Measurements from ENCODE around the gene MAP1LC3B2.
A peak's percentile ranks its signal among the peaks of the same experiment; 100 is the strongest.
"Not testable (repeated sequence)": the region's sequence is repeated elsewhere in the genome, so short reads cannot be mapped to it uniquely, and the experiment has no call there.

Gene MAP1LC3B2

DNA sequence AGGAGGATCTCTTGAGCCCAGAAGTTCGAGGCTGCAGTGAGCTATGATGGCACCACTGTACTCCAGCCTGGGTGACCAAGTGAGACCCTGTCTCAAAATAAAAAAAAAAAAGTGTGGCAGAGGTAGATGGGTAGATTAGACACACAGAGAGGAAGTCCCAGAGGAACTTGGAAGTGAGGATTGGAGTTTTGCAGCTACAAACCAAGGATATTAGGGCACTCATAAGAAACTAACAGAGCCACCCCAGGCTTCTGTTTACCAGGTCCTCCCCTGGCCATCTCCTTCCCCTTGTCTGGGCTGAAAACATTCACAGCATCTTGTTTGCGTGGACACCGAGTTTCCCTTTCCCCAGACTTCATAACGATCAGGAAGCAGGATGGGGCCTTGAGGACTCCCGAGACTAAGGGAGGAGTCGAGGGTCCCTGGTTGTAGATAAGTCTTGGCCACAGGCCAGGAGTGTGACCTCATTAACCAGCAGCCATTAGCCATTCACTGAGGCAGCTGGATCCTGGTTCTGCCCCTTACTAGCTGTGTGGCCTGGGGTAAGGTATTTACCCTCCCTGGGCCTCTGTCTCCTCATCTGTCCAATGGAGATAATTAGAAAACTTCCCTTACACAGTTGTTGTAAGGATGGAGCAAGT lies 2.1 kb downstream of the MAP1LC3B2 start:
- no peak for DNase-seq

DNA sequence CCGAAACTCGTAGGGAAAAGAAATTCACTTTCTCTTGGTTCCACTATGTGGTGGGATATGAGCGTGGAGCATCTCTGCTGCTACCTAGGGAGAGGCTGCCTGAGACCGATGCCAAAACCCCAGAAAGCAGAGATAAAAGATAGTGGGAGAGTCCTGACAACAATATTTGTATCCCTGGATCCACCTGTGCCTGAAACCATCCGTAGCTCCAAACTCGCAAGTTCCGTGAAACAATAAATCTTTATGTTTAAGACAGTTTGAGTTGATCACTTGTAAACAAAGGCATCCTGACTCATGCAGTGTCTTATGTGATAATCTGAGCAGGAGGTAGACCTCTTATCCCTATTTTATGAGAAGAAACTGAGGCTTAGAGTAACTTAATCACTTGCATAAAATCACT lies 2.9 kb downstream of the MAP1LC3B2 start:
- no peak for DNase-seq

DNA sequence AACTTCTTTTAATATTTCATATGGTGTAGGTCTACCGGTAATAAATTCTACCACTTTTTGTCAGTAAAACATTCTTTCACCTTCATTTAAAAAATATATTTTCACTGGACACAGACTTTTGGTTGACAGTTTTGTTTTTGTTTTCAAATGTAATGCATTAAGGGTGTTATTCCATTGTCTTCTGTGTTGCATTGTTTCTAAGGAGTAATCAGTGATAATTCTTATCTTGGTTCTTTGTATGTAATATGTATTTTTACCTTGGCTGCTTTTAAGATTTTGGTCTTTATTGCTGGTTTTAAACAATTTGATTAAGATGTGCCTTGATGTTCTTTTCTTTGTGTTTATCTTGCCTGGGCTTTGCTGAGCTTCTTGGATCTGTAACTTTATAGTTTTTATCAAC lies 4.1 kb downstream of the MAP1LC3B2 start:
- no peak for DNase-seq

DNA sequence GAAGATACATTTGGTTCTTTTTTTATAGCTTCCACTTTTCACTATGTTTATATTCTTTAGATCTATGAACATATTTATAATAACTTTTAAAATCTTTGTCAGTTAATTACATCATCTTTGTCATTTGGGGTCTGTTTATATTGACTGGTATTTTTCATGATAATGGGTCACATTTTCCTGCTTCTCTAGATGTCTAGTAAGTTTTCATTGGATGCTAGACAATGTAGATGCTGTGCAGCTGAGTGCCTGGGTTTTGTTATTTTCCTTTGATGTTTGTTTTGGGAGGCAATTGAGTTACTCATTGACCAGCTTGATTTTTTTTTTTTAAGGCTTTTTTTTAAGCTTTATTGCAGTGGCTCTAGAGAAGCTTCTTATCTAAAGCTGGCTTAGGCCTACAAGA lies 4.9 kb downstream of the MAP1LC3B2 start:
- no peak for DNase-seq

DNA sequence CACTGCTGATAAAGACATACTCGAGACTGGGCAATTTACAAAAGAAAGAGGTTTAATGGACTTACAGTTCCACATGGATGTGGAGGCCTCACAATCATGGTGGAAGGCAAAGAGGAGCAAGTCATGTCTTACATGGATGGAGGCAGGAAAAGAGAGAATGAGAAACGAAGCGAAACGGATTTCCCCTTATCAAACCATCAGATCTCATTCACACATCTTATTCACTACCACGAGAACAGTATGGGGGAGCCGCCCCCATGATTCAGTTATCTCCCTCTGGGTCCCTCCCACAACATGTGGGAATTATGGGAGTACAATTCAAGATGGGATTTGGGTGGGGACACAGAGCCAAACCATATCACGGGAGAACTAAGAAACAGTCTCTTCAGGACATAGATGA lies 6.0 kb downstream of the MAP1LC3B2 start:
- not testable (repeated sequence) for DNase-seq

DNA sequence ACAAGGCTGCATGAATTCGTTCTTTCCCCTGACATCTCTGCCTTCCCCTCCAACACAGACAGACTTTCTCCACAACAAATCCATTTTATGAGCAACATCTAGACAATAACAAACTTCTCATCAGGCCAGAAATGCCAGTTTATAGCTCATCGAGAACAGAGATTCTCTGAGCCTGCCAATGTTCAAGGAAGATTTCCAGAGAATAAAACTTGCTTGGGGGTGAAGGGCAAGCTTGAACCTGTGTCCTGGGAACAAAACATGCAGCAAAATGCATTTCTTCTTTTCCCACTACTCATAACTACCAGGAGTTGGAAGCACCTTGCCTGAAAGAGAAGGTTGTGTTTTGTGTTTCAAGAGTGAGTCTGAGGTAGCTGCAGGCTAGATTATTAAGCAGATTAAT lies 6.8 kb downstream of the MAP1LC3B2 start:
- DNase-seq, result no peak

DNA sequence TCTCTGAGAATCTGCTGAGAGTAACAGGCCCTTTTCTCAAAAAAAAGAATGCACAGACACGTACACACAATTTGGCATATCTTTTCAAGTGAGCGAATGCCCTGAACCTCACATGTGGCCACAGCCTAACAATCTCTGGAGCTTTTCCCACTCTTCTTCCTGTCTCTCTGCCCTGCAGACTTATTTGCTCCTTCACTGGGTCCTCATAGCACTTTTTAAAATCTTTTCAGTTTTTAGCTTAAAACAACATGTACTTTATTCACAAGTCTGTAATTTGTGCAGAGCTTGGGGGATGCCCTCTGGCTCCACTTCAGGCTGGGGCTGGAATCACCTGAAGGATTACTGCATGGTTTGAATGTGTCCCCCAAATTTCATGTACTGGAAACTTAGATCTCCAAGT lies 9.0 kb downstream of the MAP1LC3B2 start:
- DNase-seq, result no peak

DNA sequence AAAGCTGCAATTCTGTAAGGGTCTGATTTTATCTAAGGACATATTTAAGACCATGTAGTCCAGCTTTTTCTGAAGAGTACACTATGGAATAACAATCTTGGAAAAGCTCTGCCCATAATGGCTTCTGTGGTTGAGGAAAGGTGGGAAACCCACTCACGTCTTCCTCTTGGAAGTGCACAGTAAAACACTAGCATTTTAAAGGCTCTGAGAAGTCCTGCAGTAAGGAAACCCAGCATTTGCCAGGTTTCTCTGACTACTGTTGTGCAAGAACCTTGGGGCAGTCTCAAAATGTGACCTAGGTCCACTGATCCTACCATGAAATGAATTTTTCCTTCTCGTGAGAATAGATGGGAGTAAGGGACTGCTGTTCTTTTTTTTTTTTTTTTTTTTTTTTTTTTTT lies 11.9 kb downstream of the MAP1LC3B2 start:
- DNase-seq, result no peak

DNA sequence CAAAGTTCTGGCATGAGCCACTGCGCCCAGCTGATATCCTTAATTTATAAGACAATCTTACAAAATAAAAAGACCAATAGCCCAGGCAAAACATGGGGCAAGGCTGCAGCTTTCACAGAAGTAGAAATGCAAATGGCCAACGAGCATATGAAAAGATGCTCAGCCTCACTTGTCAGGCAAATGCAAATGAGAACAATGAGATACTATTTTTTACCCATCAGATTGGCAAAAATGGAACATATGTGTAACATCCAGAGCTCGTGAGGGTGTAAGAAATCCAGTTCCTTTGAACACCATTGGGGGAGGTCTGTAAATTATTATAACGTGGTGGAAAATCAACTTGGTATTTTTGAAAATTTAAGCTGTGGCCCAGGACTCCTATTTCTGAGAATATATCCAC lies 14.6 kb downstream of the MAP1LC3B2 start:
- no peak for DNase-seq

DNA sequence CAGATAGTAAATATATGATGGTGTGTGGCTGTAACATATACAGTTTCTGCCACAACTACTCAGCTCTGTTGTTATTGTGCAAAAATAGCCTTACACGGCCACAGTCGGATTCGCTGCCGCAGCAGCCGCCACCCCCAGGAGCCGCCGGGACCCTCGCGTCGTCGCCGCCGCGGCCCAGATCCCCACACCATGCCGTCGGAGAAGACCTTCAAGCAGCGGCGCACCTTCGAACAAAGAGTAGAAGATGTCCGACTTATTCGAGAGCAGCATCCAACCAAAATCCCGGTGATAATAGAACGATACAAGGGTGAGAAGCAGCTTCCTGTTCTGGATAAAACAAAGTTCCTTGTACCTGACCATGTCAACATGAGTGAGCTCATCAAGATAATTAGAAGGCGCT lies 16.6 kb downstream of the MAP1LC3B2 start:
- DNase-seq, result not testable (repeated sequence)

DNA sequence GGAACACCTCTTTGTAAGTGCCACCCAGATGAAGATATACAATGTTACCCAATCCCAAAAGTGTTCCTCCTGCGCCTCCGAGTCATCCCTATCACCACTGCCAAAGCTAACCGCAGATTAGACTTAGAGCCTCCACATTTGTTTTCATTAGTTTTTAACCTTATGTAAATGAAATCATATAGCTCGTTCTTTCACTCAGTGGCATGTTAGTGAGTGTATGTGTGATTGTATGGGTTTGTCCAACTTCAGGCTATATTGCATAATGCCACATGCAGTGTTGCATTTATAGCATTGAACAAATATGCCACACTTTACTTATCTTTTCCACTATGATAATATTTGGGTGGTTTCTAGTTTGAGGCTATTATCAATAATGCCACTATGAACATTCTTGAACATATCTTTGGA lies 18.0 kb downstream of the MAP1LC3B2 start:
- DNase-seq, result no peak

DNA sequence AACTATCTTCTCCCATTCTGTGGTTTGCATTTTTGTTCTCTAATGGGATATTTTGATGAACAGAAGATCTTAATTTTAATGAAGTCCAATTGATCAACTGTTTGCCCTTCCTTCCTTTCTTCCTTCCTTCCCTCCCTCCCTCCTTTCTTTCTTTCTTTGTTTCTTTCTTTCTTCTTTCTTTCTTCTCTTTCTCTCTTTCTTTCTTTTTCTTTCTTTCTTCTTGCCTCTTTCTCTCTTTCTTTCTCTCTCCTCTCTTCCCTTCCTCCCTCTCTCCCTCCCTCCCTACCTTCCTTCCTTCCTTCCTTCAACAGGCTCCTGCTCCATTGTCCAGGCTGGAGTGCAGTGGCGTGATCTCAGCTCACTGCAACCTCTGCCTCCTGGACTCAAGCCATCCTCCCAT lies 18.9 kb downstream of the MAP1LC3B2 start:
- DNase-seq, result no peak

DNA sequence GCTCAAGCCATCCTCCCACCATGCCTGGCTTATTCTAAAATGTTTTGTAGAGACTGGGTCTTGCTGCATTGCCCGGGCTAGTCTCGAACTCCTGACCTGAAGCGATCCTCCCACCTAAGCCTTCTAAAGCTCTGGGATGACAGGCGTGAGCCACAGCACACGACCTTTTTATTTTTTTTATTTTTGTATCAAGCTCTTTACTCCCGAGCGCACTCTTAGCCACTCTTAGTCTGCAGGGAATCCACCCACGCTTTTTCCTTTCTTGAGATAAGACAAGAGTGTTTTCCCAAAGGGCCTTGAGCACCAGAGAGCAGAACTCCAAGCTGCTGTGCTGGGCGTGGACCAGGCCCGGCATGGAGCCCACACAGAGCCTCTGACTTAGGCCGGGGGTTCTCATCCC lies 23.4 kb downstream of the MAP1LC3B2 start:
- DNase-seq, result no peak

DNA sequence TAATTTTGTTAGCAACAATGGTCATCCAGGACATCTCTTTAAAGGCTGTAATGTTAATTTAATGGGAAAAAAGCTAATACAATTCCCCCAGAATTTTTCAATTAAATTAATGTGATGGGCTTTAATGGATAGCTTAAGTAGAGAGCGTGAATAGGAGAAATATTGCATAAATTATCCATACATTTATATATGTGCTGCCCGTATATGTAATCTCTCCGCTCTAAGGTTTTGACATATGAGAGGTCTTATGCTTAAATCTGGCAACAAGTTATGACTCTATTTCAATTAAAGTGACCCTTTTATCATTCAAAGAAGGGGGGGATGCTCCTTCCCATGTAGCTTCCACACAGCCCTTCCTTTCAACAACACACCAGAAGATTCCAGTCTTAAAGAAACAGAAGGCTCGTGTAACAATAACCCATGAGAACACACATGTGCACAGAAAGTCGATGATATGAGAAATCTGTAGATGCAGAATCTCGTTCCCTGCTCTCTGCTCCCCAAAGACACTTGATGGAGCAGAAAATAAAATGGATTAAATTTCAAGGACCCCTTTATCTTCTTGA lies 24.0 kb downstream of the MAP1LC3B2 start:
- no peak for DNase-seq

DNA sequence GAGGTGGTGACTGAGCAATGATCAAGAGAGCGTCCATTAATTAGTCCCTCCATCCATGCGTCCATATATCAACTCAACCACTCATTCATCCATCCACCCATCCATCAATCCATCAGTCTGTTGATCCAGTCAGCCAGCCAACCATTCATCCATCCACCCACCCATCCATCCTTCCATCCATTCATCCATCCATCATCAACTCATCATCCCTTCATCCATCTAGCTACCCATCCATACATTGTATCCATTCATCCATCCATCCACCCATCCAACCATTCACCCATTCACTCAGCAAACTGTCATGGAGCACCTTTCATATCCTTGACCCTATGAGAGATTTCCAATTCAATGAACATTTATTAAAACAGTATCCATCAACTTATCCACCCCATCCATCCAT lies 28.1 kb downstream of the MAP1LC3B2 start:
- DNase-seq, result no peak

DNA sequence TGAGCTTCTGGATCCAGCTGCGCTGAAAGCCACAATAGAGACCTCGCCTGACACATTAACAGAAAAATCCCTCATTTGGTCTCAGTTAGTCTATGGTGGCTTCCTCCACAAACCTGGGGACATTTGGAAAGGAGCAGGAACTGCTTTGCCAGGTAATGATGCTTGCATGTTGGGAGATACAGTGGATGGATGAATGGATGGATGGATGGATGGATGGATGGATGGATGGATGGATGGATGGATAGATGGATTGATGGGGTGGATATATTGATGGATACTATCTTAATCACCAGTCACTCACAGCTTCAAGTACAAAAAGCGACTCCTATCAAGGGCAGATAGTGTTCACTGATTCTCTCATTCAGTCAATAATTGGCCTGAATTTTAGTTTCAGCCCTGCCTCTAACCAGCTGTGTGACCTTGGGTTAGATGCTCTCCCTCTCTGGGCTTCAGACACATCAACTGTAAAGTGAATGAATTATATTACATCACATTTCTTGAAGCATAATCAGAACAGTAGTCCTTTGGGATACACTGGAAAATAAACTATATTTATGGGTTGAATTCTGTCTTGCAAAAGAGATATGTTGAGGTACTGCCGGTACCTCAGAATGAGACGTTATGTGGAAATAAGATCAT lies 29.3 kb downstream of the MAP1LC3B2 start:
- DNase-seq, result no peak

DNA sequence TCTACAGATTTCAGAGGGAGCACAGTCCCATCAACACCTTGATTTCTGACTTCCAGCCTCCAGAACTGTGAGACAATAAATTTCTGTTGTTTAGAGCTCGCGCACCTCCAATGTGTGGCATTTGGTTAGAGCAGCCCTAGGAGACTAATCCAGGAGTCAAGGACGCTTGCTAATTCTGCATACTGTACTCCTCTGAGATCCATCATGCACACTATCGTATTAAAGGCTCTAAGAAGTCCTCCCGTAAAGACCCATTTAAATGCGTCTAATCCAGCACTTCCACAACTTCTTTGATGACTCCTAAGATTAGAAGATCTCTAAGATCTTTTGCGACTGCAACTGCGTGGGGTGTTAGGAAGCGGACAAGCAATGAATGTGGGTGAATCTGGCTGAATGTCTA lies 30.4 kb downstream of the MAP1LC3B2 start:
- DNase-seq, result no peak

DNA sequence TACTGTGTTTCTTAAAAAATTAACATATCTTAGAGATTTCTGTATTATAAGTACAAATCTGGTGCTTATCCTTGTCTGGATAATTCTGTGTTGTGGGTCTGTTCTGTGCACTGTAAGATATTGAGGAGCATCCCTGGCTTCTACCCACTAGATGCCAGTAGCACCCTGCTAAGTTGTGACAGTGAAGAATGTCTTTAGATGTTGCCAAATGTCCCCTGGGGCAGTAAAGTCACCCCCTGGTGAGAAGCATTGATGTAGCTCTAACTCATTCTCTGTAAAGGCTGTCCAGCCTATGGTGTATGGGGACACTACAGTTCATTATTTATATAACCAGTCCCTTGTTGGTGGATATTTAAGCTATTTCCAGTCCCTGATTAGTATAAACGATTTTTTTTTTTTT lies 31.4 kb downstream of the MAP1LC3B2 start:
- no peak for DNase-seq

DNA sequence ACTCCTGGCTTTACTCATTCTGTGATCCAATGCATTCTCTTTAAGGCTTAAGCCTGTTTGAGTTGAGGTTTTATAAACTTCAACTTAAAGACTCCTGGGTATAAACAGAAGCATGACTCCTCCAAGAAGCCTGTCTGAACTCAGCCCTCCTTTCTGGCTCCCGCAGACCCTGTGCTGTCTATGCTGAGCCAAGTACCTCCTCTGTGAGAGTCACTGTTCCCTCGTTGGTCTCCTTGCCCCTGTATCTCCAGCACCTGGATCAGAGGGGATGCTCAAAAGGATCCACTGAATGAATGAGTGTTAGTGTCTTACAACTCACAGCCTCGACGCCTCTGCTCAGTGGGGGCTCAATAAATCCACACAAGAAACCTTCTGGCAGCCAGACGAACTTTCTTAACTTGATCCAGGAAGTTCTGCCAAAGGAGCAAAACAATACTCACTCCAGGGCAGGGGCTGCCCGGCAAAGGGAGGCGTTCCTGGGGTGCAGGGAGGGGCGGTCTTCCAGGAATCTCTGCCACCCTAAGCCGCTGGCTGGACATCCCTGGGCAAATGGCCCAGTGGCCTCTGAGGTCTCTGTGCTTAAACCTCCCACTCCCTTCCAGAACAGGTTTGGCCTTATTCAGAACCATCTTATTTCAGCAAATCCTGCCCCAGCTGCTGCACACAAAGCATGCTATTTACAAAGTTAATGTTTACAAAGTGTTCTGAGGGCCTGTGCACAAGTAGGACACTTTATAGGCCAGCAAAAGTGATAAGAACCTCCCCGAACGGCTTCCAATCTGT lies 32.9 kb downstream of the MAP1LC3B2 start:
- DNase-seq, result peak in 1 of 2 donors; percentile 28

DNA sequence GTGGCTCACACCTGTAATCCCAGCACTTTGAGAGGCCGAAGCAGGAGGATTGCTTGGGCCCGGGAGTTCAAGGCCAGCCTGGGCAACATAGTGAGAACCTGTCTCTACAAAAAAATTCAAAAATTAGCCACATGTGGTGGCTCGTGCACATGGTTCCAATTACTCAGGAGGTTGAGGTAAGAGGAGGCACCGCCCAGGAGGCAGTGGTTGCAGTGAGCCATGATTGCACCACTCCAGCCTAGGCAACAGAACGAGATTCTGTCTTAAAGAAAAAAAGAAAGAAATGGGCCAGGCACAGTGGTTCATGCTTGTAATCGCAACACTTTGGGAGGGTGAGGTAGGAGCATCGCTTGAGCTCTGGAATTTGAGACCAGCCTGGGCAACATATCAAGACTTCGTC lies 33.5 kb downstream of the MAP1LC3B2 start:
- no peak for DNase-seq

DNA sequence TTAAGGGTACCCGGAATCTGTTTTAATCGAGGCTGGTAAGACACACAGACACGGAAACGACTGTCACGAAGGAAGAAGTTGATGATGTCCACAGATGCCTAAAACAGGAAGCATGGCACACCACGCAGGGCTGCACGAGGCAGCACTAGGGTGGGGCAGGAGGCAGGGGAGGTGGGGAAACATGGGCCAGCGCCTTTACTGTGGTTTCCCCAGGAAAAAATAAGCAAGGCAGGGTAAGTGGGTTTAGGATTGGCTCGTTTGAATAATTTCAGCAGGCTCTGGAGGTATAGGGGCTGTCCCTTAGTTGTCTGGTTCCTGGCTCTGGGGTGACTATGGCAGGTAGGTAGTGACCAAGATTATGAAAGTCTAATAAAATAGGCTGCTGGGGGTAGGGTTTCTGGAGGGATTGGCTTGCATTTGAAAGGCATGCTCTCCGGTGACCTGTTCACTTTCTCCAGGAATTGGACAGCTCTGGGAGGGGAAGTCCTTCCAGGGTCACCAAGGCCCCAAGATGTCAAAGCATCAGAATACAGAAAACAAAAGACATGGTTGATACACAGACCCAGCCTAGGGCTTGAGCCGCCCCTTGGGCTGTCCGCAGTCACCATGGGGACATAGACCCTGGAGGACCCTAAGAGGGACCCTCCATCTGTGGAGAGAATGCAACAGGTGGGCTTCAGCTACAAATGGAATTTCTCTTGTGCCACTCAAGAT lies 35.3 kb downstream of the MAP1LC3B2 start:
- DNase-seq, result no peak

DNA sequence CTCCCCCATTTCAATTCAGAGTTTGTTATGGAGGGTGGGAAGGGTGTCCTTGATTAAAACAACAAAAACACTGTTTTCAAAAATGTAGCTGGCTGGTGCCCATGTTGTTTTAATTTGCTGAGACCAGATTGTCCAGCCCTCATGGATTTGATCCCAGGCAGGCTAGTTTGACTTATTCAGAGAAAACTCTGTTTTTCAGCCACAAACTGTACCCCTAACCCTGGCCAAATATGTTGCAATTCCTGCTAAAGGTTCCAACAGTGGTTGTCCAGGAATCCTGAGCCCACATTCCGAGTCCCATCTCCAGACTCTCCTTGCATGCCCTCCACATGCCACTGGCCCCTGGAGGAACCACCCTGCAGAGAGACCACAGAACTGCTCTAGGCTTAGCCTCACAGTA lies 36.0 kb downstream of the MAP1LC3B2 start:
- DNase-seq, result no peak

DNA sequence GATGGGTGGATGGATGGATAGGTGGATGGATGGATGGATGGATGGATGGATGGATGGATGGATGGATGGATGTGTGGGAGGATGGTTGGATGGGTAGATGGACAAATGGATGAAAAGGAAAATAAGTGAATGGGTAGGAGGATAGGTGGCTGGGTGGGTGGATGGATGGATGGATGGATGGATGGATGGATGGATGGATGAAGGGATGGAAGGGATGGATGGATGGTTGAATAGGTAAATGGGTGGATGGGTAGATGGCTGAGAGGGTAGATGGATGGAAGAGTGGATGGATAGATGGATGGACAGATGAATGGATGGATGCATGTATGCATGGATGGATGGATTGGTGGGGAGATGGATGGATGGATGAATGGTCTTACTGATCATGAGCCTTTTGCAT lies 36.5 kb downstream of the MAP1LC3B2 start:
- DNase-seq, result no peak
